HepG2 (cell line): Measurements from ENCODE around the gene ADGRB3. TPM values are rescaled to one million over a fixed set of nuclear protein-coding genes. Genes with fewer than 3 reads are reported as not detected.

Experiments used
- ATAD3A ChIP-seq: sonication (generic); formaldehyde crosslinking; IDR thresholded peaks from 2 replicates; pipeline ENCODE4 v1.4.0; 2020; ENCODE audit warnings: missing genetic modification reagents
- ETV6 ChIP-seq: sonication (generic); formaldehyde crosslinking; conservative IDR thresholded peaks from 2 replicates; pipeline ENCODE4 v1.4.0; 2020; ENCODE audit warnings: missing genetic modification reagents
- SNAPC2 ChIP-seq: sonication (generic); formaldehyde crosslinking; IDR thresholded peaks from 2 replicates; pipeline ENCODE4 v1.8.1; 2022; ENCODE audit warnings: mild to moderate bottlenecking, missing genetic modification reagents
- TAF1 ChIP-seq: sonication (generic); formaldehyde crosslinking; IDR thresholded peaks from 2 replicates; pipeline ENCODE4 v1.4.0; 2020; ENCODE audit warnings: missing genetic modification reagents
- ZBTB7A ChIP-seq: sonication (generic); formaldehyde crosslinking; IDR thresholded peaks from 2 replicates; pipeline ENCODE4 v1.8.0; 2022; ENCODE audit warnings: mild to moderate bottlenecking, missing genetic modification reagents
- ZNF546 ChIP-seq: sonication (generic); formaldehyde crosslinking; conservative IDR thresholded peaks from 2 replicates; pipeline ENCODE4 v1.8.1; 2023; ENCODE audit warnings: mild to moderate bottlenecking, missing genetic modification reagents
- polyA plus RNA-seq, 8 experiments: library from polyadenylated mRNA; depleted of rRNA in 3 of 8; stranded (reverse) in 7 of 8; unstranded in 1 of 8; fragments of >200 nt; fragmentation: Illumina TruSeq in 4 of 8; extraction: Trizol in 4 of 8; gene quantifications; 2 replicates each; pipeline versions ENCODE4 v1.2.1 to v1.2.3, GENCODE V29; 2011 to 2016; ENCODE audit warnings: low read depth in 4 of 8, missing spikeins in 1 of 8, mixed read lengths in 1 of 8; ENCODE audit not compliant: insufficient read depth in 1 of 8
- total RNA-seq, 5 experiments: library from RNA; depleted of rRNA; stranded (reverse); fragments of >200 nt; fragmentation: Illumina TruSeq; extraction: Trizol; gene quantifications; 2 replicates each; pipeline ENCODE4 v1.2.3, GENCODE V29; 2016; ENCODE audit warnings: low read depth in 1 of 5
- TF ChIP-seq, protein P1 (sequence below): sonication (generic); formaldehyde crosslinking; IDR thresholded peaks from 2 replicates; pipeline ENCODE4 v1.5.0; 2020; ENCODE audit warnings: missing genetic modification reagents
- TF ChIP-seq, protein P2 (sequence below): sonication (generic); formaldehyde crosslinking; IDR thresholded peaks from 2 replicates; pipeline ENCODE4 v1.4.0; 2020; ENCODE audit warnings: mild to moderate bottlenecking, missing genetic modification reagents

The ADGRB3 gene
- total and polyA plus RNA-seq, 2 of the 13 experiments (the other 11 are each of a cell fraction or from before 2014, with no cell fraction given): not detected

DNA sequence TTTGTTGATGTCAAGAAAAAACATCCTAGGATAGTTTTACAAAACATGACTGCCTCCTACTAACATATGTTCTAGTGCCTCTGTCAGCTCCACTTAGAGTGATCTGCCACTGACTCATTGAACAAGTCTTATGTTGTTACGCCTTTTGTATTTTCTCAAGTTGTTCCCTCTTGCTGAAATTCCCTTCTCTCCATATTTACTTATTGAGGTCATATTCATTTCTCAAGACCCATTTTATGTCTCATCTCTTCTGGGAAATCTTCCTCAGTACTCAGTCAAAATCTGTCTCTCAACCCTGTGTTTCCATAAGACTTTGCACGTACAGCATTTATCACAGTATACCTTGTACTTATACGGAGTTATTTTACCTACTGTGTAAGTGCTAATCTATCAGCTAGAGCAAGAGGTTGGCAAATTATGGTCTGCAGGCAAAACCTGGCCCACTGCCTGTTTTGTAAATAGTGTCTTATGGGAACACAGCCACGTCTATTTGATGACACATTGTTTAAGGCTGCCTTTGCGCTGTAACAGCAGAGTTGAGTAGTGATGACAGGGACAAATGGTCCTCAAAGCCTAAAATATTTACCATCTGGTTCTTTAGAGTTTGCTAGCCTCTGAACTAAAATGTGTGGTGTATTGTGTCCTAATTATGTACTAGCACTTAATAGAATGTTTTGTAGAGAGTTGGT lies 83.4 kb downstream of the ADGRB3 start (continued):
- TF ChIP-seq, protein P1, sequence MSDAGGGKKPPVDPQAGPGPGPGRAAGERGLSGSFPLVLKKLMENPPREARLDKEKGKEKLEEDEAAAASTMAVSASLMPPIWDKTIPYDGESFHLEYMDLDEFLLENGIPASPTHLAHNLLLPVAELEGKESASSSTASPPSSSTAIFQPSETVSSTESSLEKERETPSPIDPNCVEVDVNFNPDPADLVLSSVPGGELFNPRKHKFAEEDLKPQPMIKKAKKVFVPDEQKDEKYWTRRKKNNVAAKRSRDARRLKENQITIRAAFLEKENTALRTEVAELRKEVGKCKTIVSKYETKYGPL (CRISPR knock-in tag): no peak
- TF ChIP-seq ZBTB7A (CRISPR knock-in tag) (no peak), ATAD3A (CRISPR knock-in tag) (no peak), SNAPC2 (CRISPR knock-in tag) (no peak), ZNF546 (CRISPR knock-in tag) (no peak), TAF1 (CRISPR knock-in tag) (no peak), ETV6 (CRISPR knock-in tag) (no peak)
- TF ChIP-seq, protein P2, sequence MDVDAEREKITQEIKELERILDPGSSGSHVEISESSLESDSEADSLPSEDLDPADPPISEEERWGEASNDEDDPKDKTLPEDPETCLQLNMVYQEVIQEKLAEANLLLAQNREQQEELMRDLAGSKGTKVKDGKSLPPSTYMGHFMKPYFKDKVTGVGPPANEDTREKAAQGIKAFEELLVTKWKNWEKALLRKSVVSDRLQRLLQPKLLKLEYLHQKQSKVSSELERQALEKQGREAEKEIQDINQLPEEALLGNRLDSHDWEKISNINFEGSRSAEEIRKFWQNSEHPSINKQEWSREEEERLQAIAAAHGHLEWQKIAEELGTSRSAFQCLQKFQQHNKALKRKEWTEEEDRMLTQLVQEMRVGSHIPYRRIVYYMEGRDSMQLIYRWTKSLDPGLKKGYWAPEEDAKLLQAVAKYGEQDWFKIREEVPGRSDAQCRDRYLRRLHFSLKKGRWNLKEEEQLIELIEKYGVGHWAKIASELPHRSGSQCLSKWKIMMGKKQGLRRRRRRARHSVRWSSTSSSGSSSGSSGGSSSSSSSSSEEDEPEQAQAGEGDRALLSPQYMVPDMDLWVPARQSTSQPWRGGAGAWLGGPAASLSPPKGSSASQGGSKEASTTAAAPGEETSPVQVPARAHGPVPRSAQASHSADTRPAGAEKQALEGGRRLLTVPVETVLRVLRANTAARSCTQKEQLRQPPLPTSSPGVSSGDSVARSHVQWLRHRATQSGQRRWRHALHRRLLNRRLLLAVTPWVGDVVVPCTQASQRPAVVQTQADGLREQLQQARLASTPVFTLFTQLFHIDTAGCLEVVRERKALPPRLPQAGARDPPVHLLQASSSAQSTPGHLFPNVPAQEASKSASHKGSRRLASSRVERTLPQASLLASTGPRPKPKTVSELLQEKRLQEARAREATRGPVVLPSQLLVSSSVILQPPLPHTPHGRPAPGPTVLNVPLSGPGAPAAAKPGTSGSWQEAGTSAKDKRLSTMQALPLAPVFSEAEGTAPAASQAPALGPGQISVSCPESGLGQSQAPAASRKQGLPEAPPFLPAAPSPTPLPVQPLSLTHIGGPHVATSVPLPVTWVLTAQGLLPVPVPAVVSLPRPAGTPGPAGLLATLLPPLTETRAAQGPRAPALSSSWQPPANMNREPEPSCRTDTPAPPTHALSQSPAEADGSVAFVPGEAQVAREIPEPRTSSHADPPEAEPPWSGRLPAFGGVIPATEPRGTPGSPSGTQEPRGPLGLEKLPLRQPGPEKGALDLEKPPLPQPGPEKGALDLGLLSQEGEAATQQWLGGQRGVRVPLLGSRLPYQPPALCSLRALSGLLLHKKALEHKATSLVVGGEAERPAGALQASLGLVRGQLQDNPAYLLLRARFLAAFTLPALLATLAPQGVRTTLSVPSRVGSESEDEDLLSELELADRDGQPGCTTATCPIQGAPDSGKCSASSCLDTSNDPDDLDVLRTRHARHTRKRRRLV (CRISPR knock-in tag): no peak
